ENCODE data around the gene SLC6A18. TPM values are rescaled to one million over a fixed set of nuclear protein-coding genes. Genes with fewer than 3 reads are reported as not detected.

SLC6A18 gene
- total and polyA plus RNA-seq, 2 of the 13 experiments (the other 11 are each of a cell fraction or from before 2014, with no cell fraction given) = not detected

DNA sequence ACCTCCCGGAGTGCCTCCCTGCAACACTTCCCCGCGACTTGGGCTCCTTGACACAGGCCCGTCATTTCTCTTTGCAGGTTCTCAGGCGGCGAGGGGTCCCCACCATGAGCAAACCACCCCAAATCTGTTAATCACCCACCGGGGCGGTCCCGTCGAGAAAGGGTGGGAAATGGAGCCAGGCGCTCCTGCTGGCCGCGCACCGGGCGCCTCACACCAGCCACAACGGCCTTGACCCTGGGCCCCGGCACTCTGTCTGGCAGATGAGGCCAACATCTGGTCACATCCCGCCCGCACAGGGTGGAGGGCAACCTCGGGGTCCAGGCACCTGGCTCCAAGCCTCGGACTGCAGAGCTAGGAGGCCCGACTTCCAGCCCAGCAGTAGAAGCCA, 70.5 kb downstream of the SLC6A18 start (continued):
- TF ChIP-seq POGK (CRISPR knock-in tag; conservative IDR thresholded peaks at IDR 0.05) (no peak), ZBTB33 (CRISPR knock-in tag; IDR thresholded peaks at IDR 0.05) (peak; percentile 82), CC2D1A (CRISPR knock-in tag; IDR thresholded peaks at IDR 0.05) (no peak), FOXO4 (CRISPR knock-in tag; conservative IDR thresholded peaks at IDR 0.05) (0 out of 2 replicates have a peak, but pooled peaks have one; percentile 57), NR2F6 (IDR thresholded peaks at IDR 0.05) (peak; percentile 57; the same call in 1 of the 2 replicates), NR2F6 (CRISPR knock-in tag; IDR thresholded peaks at IDR 0.05) (peak; percentile 86), ZFP90 (CRISPR knock-in tag; IDR thresholded peaks at IDR 0.05; ENCODE audit: borderline replicate concordance) (no peak)
- TF ChIP-seq, protein P1, sequence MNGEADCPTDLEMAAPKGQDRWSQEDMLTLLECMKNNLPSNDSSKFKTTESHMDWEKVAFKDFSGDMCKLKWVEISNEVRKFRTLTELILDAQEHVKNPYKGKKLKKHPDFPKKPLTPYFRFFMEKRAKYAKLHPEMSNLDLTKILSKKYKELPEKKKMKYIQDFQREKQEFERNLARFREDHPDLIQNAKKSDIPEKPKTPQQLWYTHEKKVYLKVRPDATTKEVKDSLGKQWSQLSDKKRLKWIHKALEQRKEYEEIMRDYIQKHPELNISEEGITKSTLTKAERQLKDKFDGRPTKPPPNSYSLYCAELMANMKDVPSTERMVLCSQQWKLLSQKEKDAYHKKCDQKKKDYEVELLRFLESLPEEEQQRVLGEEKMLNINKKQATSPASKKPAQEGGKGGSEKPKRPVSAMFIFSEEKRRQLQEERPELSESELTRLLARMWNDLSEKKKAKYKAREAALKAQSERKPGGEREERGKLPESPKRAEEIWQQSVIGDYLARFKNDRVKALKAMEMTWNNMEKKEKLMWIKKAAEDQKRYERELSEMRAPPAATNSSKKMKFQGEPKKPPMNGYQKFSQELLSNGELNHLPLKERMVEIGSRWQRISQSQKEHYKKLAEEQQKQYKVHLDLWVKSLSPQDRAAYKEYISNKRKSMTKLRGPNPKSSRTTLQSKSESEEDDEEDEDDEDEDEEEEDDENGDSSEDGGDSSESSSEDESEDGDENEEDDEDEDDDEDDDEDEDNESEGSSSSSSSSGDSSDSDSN (CRISPR knock-in tag; IDR thresholded peaks at IDR 0.05) = peak; percentile 17; the same call in 1 of the 2 replicates
- TF ChIP-seq, protein P2, sequence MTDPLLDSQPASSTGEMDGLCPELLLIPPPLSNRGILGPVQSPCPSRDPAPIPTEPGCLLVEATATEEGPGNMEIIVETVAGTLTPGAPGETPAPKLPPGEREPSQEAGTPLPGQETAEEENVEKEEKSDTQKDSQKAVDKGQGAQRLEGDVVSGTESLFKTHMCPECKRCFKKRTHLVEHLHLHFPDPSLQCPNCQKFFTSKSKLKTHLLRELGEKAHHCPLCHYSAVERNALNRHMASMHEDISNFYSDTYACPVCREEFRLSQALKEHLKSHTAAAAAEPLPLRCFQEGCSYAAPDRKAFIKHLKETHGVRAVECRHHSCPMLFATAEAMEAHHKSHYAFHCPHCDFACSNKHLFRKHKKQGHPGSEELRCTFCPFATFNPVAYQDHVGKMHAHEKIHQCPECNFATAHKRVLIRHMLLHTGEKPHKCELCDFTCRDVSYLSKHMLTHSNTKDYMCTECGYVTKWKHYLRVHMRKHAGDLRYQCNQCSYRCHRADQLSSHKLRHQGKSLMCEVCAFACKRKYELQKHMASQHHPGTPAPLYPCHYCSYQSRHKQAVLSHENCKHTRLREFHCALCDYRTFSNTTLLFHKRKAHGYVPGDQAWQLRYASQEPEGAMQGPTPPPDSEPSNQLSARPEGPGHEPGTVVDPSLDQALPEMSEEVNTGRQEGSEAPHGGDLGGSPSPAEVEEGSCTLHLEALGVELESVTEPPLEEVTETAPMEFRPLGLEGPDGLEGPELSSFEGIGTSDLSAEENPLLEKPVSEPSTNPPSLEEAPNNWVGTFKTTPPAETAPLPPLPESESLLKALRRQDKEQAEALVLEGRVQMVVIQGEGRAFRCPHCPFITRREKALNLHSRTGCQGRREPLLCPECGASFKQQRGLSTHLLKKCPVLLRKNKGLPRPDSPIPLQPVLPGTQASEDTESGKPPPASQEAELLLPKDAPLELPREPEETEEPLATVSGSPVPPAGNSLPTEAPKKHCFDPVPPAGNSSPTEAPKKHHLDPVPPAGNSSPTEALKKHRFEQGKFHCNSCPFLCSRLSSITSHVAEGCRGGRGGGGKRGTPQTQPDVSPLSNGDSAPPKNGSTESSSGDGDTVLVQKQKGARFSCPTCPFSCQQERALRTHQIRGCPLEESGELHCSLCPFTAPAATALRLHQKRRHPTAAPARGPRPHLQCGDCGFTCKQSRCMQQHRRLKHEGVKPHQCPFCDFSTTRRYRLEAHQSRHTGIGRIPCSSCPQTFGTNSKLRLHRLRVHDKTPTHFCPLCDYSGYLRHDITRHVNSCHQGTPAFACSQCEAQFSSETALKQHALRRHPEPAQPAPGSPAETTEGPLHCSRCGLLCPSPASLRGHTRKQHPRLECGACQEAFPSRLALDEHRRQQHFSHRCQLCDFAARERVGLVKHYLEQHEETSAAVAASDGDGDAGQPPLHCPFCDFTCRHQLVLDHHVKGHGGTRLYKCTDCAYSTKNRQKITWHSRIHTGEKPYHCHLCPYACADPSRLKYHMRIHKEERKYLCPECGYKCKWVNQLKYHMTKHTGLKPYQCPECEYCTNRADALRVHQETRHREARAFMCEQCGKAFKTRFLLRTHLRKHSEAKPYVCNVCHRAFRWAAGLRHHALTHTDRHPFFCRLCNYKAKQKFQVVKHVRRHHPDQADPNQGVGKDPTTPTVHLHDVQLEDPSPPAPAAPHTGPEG (CRISPR knock-in tag; IDR thresholded peaks at IDR 0.05) = 0 out of 2 replicates have a peak, but pooled peaks have one; percentile 29
- TF ChIP-seq, protein P3, sequence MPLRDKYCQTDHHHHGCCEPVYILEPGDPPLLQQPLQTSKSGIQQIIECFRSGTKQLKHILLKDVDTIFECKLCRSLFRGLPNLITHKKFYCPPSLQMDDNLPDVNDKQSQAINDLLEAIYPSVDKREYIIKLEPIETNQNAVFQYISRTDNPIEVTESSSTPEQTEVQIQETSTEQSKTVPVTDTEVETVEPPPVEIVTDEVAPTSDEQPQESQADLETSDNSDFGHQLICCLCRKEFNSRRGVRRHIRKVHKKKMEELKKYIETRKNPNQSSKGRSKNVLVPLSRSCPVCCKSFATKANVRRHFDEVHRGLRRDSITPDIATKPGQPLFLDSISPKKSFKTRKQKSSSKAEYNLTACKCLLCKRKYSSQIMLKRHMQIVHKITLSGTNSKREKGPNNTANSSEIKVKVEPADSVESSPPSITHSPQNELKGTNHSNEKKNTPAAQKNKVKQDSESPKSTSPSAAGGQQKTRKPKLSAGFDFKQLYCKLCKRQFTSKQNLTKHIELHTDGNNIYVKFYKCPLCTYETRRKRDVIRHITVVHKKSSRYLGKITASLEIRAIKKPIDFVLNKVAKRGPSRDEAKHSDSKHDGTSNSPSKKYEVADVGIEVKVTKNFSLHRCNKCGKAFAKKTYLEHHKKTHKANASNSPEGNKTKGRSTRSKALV (CRISPR knock-in tag; IDR thresholded peaks at IDR 0.05) = peak; percentile 33; the same call in 1 of the 2 replicates
- TF ChIP-seq, protein P4, sequence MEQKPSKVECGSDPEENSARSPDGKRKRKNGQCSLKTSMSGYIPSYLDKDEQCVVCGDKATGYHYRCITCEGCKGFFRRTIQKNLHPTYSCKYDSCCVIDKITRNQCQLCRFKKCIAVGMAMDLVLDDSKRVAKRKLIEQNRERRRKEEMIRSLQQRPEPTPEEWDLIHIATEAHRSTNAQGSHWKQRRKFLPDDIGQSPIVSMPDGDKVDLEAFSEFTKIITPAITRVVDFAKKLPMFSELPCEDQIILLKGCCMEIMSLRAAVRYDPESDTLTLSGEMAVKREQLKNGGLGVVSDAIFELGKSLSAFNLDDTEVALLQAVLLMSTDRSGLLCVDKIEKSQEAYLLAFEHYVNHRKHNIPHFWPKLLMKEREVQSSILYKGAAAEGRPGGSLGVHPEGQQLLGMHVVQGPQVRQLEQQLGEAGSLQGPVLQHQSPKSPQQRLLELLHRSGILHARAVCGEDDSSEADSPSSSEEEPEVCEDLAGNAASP (CRISPR knock-in tag; IDR thresholded peaks at IDR 0.05; ENCODE audit: borderline replicate concordance) = no peak

All from HepG2 (cell line).